ENCODE results near the gene BLTP3A.

BLTP3A gene

DNA sequence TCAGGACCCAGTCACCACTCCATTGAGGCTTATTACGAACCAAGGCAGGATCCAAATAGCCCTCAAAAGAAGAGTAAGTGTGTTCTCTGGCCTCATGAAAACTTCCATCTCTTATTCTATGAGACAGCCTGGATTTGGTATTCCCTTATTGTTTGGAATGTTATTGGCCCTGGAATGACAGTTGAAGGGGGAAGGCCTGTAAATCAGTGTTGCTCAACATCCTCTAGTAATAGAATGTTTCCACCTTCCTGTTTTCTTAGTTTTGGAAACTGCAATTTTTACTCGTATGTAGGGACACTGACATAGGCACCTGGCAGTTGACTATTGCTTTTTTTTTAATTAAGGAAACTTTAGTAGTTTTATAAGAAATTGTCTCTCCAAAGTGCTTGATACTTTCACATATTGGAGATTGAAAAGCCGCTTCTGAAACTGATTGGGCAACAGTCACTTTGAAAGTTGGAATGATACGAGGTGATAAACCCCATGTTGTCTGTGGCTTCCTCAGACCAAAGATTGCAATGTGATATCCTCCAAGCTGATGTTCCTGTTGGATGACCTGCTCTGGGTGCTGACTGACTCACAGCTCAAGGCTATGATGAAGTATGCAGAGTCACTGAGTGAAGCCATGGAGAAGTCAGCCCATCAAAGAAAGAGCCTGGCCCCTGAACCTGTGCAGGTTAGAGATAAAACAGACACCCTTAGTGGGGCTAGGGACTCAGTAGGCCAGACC, 43.1 kb downstream of the BLTP3A start:
- Histone ChIP-seq H3K4me1 (no peaks in the 10 kb centered on the region), H3K4me3 (no peak overlapping the region), H3K27me3 (ENCODE audit: low read depth) (no peaks in the 10 kb centered on the region), H3K36me3 (replicated peaks) (peaks cover 50% of the 10 kb centered on the region), H3K9me3 (no peaks in the 10 kb centered on the region)
- no peak for DNase-seq (ENCODE audit: low spot score in 2 of 2)
- in situ Hi-C loops (cut with MboI; ENCODE audit: low sequenced_read_pairs) = no loop called here

DNA sequence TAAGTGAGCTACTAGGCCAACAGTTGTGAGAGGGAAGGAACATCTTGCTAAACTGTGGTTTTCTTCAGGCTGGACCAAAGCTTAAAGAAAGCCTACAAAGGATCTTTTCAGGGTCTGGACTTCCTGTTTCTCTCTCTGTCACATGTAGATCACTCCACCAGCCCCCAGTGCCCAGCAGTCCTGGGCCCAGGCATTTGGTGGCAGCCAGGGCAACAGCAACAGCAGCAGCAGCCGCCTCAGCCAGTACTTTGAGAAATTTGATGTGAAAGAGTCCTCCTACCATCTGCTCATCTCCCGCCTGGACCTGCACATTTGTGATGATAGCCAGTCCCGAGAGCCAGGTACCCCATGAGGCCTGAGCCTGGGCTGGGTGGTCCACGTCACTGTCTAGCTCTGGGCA, 44.1 kb downstream of the BLTP3A start:
- no peaks in the 10 kb centered on the region for H3K27me3 ChIP-seq (ENCODE audit: low read depth)
- H3K36me3 ChIP-seq (replicated peaks) = peaks cover 44% of the 10 kb centered on the region
- no peak overlapping the region for H3K4me3 ChIP-seq
- in situ Hi-C loops (cut with MboI; ENCODE audit: low sequenced_read_pairs) = no loop called here
- no peak for DNase-seq (ENCODE audit: low spot score in 2 of 2)
- H3K4me1 ChIP-seq = no peaks in the 10 kb centered on the region
- H3K9me3 ChIP-seq = no peaks in the 10 kb centered on the region

- H3K4me3 ChIP-seq = no peak overlapping the region
- peaks cover 45% of the 10 kb centered on the region for H3K36me3 ChIP-seq (replicated peaks)
- H3K9me3 ChIP-seq = no peaks in the 10 kb centered on the region
- no peak for DNase-seq (ENCODE audit: low spot score in 2 of 2)
- in situ Hi-C loops (cut with MboI; ENCODE audit: low sequenced_read_pairs) = no loop called here
- H3K27me3 ChIP-seq (ENCODE audit: low read depth) = no peaks in the 10 kb centered on the region
- no peaks in the 10 kb centered on the region for H3K4me1 ChIP-seq
Observed at GRCh38 chr6:34836451-34836850, 44.6 kb downstream of the BLTP3A start.

DNA sequence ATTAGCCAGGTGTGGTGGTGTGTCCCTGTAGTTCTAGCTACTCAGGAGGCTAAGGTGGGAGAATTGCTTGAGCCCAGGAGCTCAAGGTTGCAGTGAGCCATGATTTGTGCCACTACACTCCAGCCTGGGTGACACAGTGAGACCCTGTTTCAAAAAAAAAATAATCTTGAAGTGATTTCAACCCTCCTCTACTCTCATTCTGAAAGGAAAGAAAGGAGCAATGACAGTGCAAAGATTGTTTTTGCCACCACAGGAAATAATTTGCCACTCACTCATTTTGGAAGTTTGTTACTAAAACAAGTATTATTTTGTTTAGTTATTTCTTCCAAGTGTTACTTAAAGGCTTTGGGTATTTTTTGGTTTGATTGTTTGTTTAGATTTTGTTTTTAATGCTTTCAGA, 45.6 kb downstream of the BLTP3A start:
- Histone ChIP-seq H3K9me3 (no peaks in the 10 kb centered on the region), H3K4me1 (no peaks in the 10 kb centered on the region), H3K4me3 (no peak overlapping the region), H3K36me3 (replicated peaks) (peaks cover 54% of the 10 kb centered on the region), H3K27me3 (ENCODE audit: low read depth) (no peaks in the 10 kb centered on the region)
- in situ Hi-C loops (cut with MboI; ENCODE audit: low sequenced_read_pairs) = no loop called here
- DNase-seq (ENCODE audit: low spot score in 2 of 2) = no peak

- no peaks in the 10 kb centered on the region for H3K9me3 ChIP-seq
- H3K27me3 ChIP-seq (ENCODE audit: low read depth) = no peaks in the 10 kb centered on the region
- H3K36me3 ChIP-seq (replicated peaks) = peaks cover 46% of the 10 kb centered on the region
- no peaks in the 10 kb centered on the region for H3K4me1 ChIP-seq
- DNase-seq (ENCODE audit: low spot score in 2 of 2) = no peak
- no peak overlapping the region for H3K4me3 ChIP-seq
- in situ Hi-C loops (cut with MboI; ENCODE audit: low sequenced_read_pairs) = no loop called here
Observed at GRCh38 chr6:34839666-34840352, 47.9 kb downstream of the BLTP3A start.
